Pancreas (tissue), 10 donors: ENCODE data around the gene RNF220. TPM values are rescaled to one million over a fixed set of nuclear protein-coding genes. Genes with fewer than 3 reads are reported as not detected.

Source experiments
- ATAC-seq, 4 donors: fragments of 200-7000 bp; cut with Tn5 transposase; one replicate each; pipeline versions ENCODE4 v1.8.0 to v1.9.1; 2020; ENCODE audit warnings: mild to moderate bottlenecking in 4 of 4, moderate library complexity in 4 of 4
- DNase-seq, 6 donors: peaks; one replicate each; pipeline ENCODE4 v3.0.0-alpha.2; 2020
- FAIRE-seq: peaks from 2 replicates; lab custom pipeline; 2012; peaks lifted over from hg19 to GRCh38; lab: Jason Lieb, UNC
- H3K27ac ChIP-seq, 4 donors: fragments of 200-600 bp; sonication (generic); 1 replicate in 3 of 4; 2 replicates in 1 of 4; pipeline versions ENCODE4 v1.5.0 to v1.8.0; 2020
- H3K27me3 ChIP-seq, 4 donors: fragments of 200-600 bp; one replicate each; pipeline ENCODE4 v1.8.0; 2021
- H3K36me3 ChIP-seq, 3 donors: fragments of 200-600 bp; sonication (generic) in 1 of 3; one replicate each; pipeline versions ENCODE4 v1.5.0 to v1.8.0; 2020 to 2021
- H3K4me1 ChIP-seq, 3 donors: fragments of 200-600 bp; one replicate each; pipeline ENCODE4 v1.8.0; 2021
- H3K4me3 ChIP-seq, 4 donors: fragments of 200-600 bp; sonication (generic) in 2 of 4; one replicate each; pipeline versions ENCODE4 v1.5.0 to v1.8.0; 2020 to 2021
- H3K9me3 ChIP-seq, 4 donors: fragments of 200-600 bp; one replicate each; pipeline ENCODE4 v1.8.0; 2021
- CTCF ChIP-seq, 4 donors: fragments of 200-600 bp; sonication (generic) in 3 of 4; IDR thresholded peaks; one replicate each; pipeline versions ENCODE4 v1.5.0 to v1.8.0; 2021; ENCODE audit warnings: antibody characterized with exemption in 4 of 4
- WGBS, 2 donors: extraction: QIAGEN DNeasy Blood & Tissue Kit; methylation state at CpG; one replicate each; pipeline ENCODE4 v1.1.7; 2013; 5-methylcytosine and 5-hydroxymethylcytosine counted together
- intact Hi-C, 3 donors: fragments of 100-400 bp; cut with DNase I; formaldehyde crosslinking; loops; one replicate each; pipeline versions ENCODE4 v1.11.1 to v1.14.2; 2022
- polyA plus RNA-seq, 2 donors: library from polyadenylated mRNA; stranded (reverse); fragments of 200-250 nt; gene quantifications; one replicate each; pipeline ENCODE4 v1.2.3, GENCODE V29; 2013
- total RNA-seq, 6 donors: library from RNA; stranded (reverse); fragmentation: NEBNext Ultra II Directional in 4 of 6; extraction: Animal tissue kit (Norgen Biotek cat#: 25700) in 4 of 6; gene quantifications; one replicate each; pipeline versions ENCODE4 v1.2.1 to v1.2.4, GENCODE V29; 2021 to 2023
- donor health status: healthy with polysubstance abuse.
- donor health status: DM: no; HTN: no; CAD: no; lungs with moderate emphysema.
- donor health status: DM: no; HTN: no; CAD: no.
- donor health status: control.
- donor health status: control.
- donor health status: Bipolar disorder and iron deficiency.
- donor health status: DM: yes; HTN: yes; CAD: no.
- donor health status: DM: no; HTN: no; CAD: no.
- donor health status: DM: no; HTN: no; CAD: no.
- donor health status: DM: yes; HTN: yes; CAD: no.

Gene RNF220
- total and polyA plus RNA-seq, 8 donors = 22.3 to 43.2 (median 33.0) TPM

GRCh38 chr1:44483089-44483874, 78.2 kb downstream of the RNF220 start:
- Histone ChIP-seq H3K4me3 (no peak overlapping the region), H3K9me3 (no peaks in the 10 kb centered on the region), H3K27me3 (no peaks in the 10 kb centered on the region), H3K4me1 (no peaks in the 10 kb centered on the region), H3K36me3 (no peaks in the 10 kb centered on the region), H3K27ac (no peak overlapping the region)
- TF ChIP-seq CTCF (IDR thresholded peaks at IDR 0.05) = no peak
- no peak for FAIRE-seq
- whole genome bisulfite sequencing, 2 donors = 74 to 75% methylated on average over 5 of the region's 5 CpGs
- intact Hi-C loops = no loop called here
- no peak for DNase-seq
- ATAC-seq = no peak

- Histone ChIP-seq H3K27me3 (no peaks in the 10 kb centered on the region), H3K27ac (no peak overlapping the region), H3K36me3 (no peaks in the 10 kb centered on the region), H3K4me3 (no peak overlapping the region), H3K4me1 (no peaks in the 10 kb centered on the region), H3K9me3 (no peaks in the 10 kb centered on the region)
- TF ChIP-seq CTCF (IDR thresholded peaks at IDR 0.05) = no peak
- FAIRE-seq (no peak), DNase-seq (no peak), ATAC-seq (no peak)
- 61 to 67% methylated on average over 11 of the region's 11 CpGs for WGBS, 2 donors
- intact Hi-C loops = no loop called here
These were observed 79.2 kb downstream of the RNF220 start for GRCh38 chr1:44484155-44484688.

GRCh38 chr1:44485229-44485933, 80.3 kb downstream of the RNF220 start:
- intact Hi-C loops = no loop called here
- TF ChIP-seq CTCF (IDR thresholded peaks at IDR 0.05) = no peak
- Histone ChIP-seq H3K4me3 (no peak overlapping the region), H3K27me3 (no peaks in the 10 kb centered on the region), H3K36me3 (no peaks in the 10 kb centered on the region), H3K27ac (no peak overlapping the region), H3K4me1 (no peaks in the 10 kb centered on the region), H3K9me3 (no peaks in the 10 kb centered on the region)
- FAIRE-seq = no peak
- WGBS, 2 donors = 66% methylated on average over 13 of the region's 13 CpGs
- ATAC-seq = peak in 2 of 4 donors; percentile 63 to 67
- DNase-seq = no peak

- intact Hi-C loops = no loop called here
- 52 to 60% methylated on average over 5 of the region's 5 CpGs for WGBS, 2 donors
- Histone ChIP-seq H3K4me3 (no peak overlapping the region), H3K27ac (no peak overlapping the region), H3K9me3 (no peaks in the 10 kb centered on the region), H3K4me1 (no peaks in the 10 kb centered on the region), H3K36me3 (no peaks in the 10 kb centered on the region), H3K27me3 (no peaks in the 10 kb centered on the region)
- FAIRE-seq = no peak
- no peak for TF ChIP-seq CTCF (IDR thresholded peaks at IDR 0.05)
- ATAC-seq = peak in 1 of 4 donors; percentile 18
- no peak for DNase-seq
These were observed 80.9 kb downstream of the RNF220 start for GRCh38 chr1:44485934-44486460.
